Ovary (tissue), 9 donors: ENCODE data around the gene PPP1R1A. TPM values are rescaled to one million over a fixed set of nuclear protein-coding genes. Genes with fewer than 3 reads are reported as not detected.

Experiments used
- DNase-seq, 5 donors: peaks; one replicate each; pipeline ENCODE4 v3.0.0-alpha.2; 2019 to 2020
- H3K27ac ChIP-seq, 2 donors: fragments of 200-600 bp; one replicate each; pipeline versions ENCODE4 v1.5.1 to v1.8.0; 2019 to 2022
- H3K27me3 ChIP-seq: fragments of 200-600 bp; one replicate; pipeline ENCODE4 v1.8.0; 2022
- H3K36me3 ChIP-seq: fragments of 200-600 bp; sonication (generic); one replicate; pipeline ENCODE4 v1.5.1; 2019
- H3K4me1 ChIP-seq: one replicate; pipeline ENCODE4 v1.8.1; 2013; ENCODE audit warnings: mild to moderate bottlenecking, moderate library complexity; ENCODE audit not compliant: insufficient read depth
- H3K4me3 ChIP-seq: fragments of 200-600 bp; sonication (generic); one replicate; pipeline ENCODE4 v1.5.1; 2017
- H3K9me3 ChIP-seq, 2 donors: fragments of 200-600 bp in 1 of 2; sonication (generic) in 1 of 2; one replicate each; pipeline versions ENCODE4 v1.5.1 to v1.8.1; 2013 to 2019; ENCODE audit warnings: mild to moderate bottlenecking in 1 of 2, moderate library complexity in 1 of 2
- CTCF ChIP-seq, 3 donors: fragments of 450-650 bp in 2 of 3; fragments of 200-600 bp in 1 of 3; IDR thresholded peaks; one replicate each; pipeline versions ENCODE4 v1.5.1 to v1.8.0; 2016 to 2022; ENCODE audit warnings: antibody characterized with exemption in 3 of 3, mild to moderate bottlenecking in 1 of 3
- EP300 ChIP-seq: sonication (generic); formaldehyde crosslinking; IDR thresholded peaks from one replicate; pipeline ENCODE4 v1.6.1; 2017; ENCODE audit warnings: antibody characterized with exemption
- POLR2A ChIP-seq: fragments of 450-650 bp; IDR thresholded peaks from one replicate; pipeline ENCODE4 v1.6.1; 2017; ENCODE audit warnings: antibody characterized with exemption, mild to moderate bottlenecking, moderate library complexity
- WGBS, 3 donors: extraction: QIAGEN DNeasy Blood & Tissue Kit in 1 of 3; methylation state at CpG; one replicate each; pipeline versions ENCODE4 v1.1.5 to v1.1.7; 2013 to 2017; 5-methylcytosine and 5-hydroxymethylcytosine counted together
- intact Hi-C, 4 donors: fragments of 100-400 bp; cut with DNase I; formaldehyde crosslinking; loops; one replicate each; pipeline versions ENCODE4 v1.11.0 to v1.15.1; 2022 to 2023
- polyA plus RNA-seq, 2 donors: library from polyadenylated mRNA; stranded (reverse); fragments of 200-250 nt in 1 of 2; fragments of 350-450 nt in 1 of 2; fragmentation: Illumina TruSeq in 1 of 2; extraction: RNeasy Lipid Tissue Mini Kit (QIAGEN cat#74804) in 1 of 2; gene quantifications; one replicate each; pipeline ENCODE4 v1.2.3, GENCODE V29; 2013 to 2014
- total RNA-seq, 7 donors: library from RNA; depleted of rRNA in 2 of 7; stranded (reverse); fragments of >200 nt in 2 of 7; fragmentation: NEBNext Ultra II Directional in 3 of 7; extraction: Animal tissue kit (Norgen Biotek cat#: 25700) in 3 of 7; gene quantifications; one replicate each; pipeline versions ENCODE4 v1.1.0 to v1.2.4, GENCODE V29; 2016 to 2023
- donor health status: DM: no; HTN: no; CAD: no; lungs with moderate emphysema.
- donor health status: DM: no; HTN: no; CAD: no.
- donor health status: Bipolar disorder and iron deficiency.
- donor health status: DM: yes; HTN: yes; CAD: no.
- donor health status: DM: no; HTN: no; CAD: no.
- donor health status: DM: yes; HTN: yes; CAD: no.

PPP1R1A gene
- total and polyA plus RNA-seq, 9 donors: 2.0 to 25.2 (median 6.2) TPM

GRCh38 chr12:54624315-54625279, 36.1 kb upstream of the PPP1R1A start:
- no peaks in the 10 kb centered on the region for H3K27me3 ChIP-seq
- no peak for TF ChIP-seq POLR2A
- no peak for TF ChIP-seq EP300
- TF ChIP-seq CTCF (IDR thresholded peaks at IDR 0.05): no peak
- no peak overlapping the region for H3K4me3 ChIP-seq
- WGBS, 3 donors: 32 to 40% (median 38%) methylated on average over 5 of the region's 5 CpGs
- DNase-seq: no peak
- H3K4me1 ChIP-seq: no peaks in the 10 kb centered on the region
- intact Hi-C loops: no loop called here
- no peak overlapping the region for H3K27ac ChIP-seq
- no peaks in the 10 kb centered on the region for H3K9me3 ChIP-seq
- H3K36me3 ChIP-seq: no peaks in the 10 kb centered on the region

- no peaks in the 10 kb centered on the region for H3K27me3 ChIP-seq
- H3K27ac ChIP-seq: no peak overlapping the region
- peaks cover 2% of the 10 kb centered on the region for H3K4me1 ChIP-seq
- TF ChIP-seq POLR2A (no peak), EP300 (no peak), CTCF (IDR thresholded peaks at IDR 0.05) (no peak)
- no peak for DNase-seq
- no peaks in the 10 kb centered on the region for H3K9me3 ChIP-seq
- H3K36me3 ChIP-seq: no peaks in the 10 kb centered on the region
- H3K4me3 ChIP-seq: no peak overlapping the region
- intact Hi-C loops: no loop called here
Observed at GRCh38 chr12:54622463-54623183, 34.2 kb upstream of the PPP1R1A start.

- no peak overlapping the region for H3K4me3 ChIP-seq
- no peaks in the 10 kb centered on the region for H3K36me3 ChIP-seq
- H3K9me3 ChIP-seq: no peaks in the 10 kb centered on the region
- peaks cover 2% of the 10 kb centered on the region for H3K4me1 ChIP-seq
- no peak for TF ChIP-seq EP300
- TF ChIP-seq POLR2A: no peak
- TF ChIP-seq CTCF (IDR thresholded peaks at IDR 0.05): no peak
- intact Hi-C loops: no loop called here
- WGBS, 3 donors: 80 to 83% (median 81%) methylated on average over 6 of the region's 6 CpGs
- no peak overlapping the region for H3K27ac ChIP-seq
- H3K27me3 ChIP-seq: no peaks in the 10 kb centered on the region
- no peak for DNase-seq
Observed at GRCh38 chr12:54616933-54617680, 28.6 kb upstream of the PPP1R1A start.

- Histone ChIP-seq H3K4me1 (no peaks in the 10 kb centered on the region), H3K4me3 (no peak overlapping the region), H3K27ac (no peak overlapping the region), H3K36me3 (no peaks in the 10 kb centered on the region), H3K27me3 (no peaks in the 10 kb centered on the region), H3K9me3 (no peaks in the 10 kb centered on the region)
- TF ChIP-seq CTCF (IDR thresholded peaks at IDR 0.05): no peak
- TF ChIP-seq POLR2A: no peak
- TF ChIP-seq EP300: no peak
- intact Hi-C loops: no loop called here
- no peak for DNase-seq
- WGBS, 3 donors: 48 to 56% (median 51%) methylated on average over 1 of the region's 1 CpG
Observed at GRCh38 chr12:54612225-54612750, 23.8 kb upstream of the PPP1R1A start.
